ENCODE measurements around the gene ADD2. TPM values are rescaled to one million over a fixed set of nuclear protein-coding genes. Genes with fewer than 3 reads are reported as not detected.

The ADD2 gene
- total RNA-seq, 2 experiments from 2014 or later: 4.4 to 6.4 TPM

DNA sequence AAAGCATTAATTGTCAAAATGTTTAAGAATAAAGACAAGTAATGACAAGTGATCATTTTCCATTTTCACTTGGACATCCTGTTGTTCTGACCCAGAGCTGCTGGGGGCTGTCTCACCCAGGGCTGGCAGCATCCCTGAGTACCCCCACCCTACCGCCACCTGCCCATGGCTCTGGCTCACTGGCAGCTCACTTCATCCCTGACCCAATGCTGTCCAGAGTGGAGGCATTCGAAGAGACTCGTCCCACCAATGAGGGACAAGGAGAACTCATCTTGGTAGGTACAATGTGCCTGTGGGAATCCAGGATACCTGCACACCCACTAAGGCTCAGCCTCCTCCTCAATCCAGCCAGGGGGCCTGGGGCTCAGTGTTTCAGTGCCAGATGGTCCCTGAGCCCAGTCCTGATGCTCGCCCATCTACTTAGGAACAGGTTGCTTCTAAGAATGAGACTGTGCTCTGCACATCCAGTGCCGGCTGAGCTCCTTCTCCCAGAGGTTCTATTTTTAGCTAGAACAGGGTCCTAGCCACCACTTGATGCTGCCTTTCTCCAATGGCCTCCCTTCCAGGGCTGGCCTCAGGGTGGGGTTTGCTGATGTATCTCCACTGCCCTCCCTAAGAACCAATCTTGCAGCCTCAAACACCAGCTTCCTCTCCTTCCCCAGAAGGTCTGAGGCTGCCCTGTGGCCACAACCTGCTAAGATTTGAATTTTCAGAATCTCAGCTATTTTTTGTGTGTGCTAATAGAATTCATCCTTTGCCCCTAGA, 53.7 kb downstream of the ADD2 start:
- POLR2A ChIA-PET: no interaction called here
- Mint-ChIP-seq H3K4me1 (ENCODE audit: low read depth) (no peaks in the 10 kb centered on the region), H3K27ac (no peak overlapping the region), H3K9me3 (no peaks in the 10 kb centered on the region), H3K4me3 (no peak overlapping the region), H3K36me3 (ENCODE audit: low read depth) (peaks cover 11% of the 10 kb centered on the region), H3K27me3 (no peaks in the 10 kb centered on the region)
- TF ChIP-seq, protein P1, sequence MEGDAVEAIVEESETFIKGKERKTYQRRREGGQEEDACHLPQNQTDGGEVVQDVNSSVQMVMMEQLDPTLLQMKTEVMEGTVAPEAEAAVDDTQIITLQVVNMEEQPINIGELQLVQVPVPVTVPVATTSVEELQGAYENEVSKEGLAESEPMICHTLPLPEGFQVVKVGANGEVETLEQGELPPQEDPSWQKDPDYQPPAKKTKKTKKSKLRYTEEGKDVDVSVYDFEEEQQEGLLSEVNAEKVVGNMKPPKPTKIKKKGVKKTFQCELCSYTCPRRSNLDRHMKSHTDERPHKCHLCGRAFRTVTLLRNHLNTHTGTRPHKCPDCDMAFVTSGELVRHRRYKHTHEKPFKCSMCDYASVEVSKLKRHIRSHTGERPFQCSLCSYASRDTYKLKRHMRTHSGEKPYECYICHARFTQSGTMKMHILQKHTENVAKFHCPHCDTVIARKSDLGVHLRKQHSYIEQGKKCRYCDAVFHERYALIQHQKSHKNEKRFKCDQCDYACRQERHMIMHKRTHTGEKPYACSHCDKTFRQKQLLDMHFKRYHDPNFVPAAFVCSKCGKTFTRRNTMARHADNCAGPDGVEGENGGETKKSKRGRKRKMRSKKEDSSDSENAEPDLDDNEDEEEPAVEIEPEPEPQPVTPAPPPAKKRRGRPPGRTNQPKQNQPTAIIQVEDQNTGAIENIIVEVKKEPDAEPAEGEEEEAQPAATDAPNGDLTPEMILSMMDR (IDR thresholded peaks at IDR 0.05): no peak
- no peaks in the 10 kb centered on the region for H3K27me3 ChIP-seq (ENCODE audit: control insufficient read depth in 1 of 2, insufficient read depth in 2 of 2, low read length in 2 of 2)
- intact Hi-C loops (cut with DNase I, micrococcal nuclease): no loop called here
- no peak overlapping the region for H3K4me3 ChIP-seq (ENCODE audit: low read length)
- CTCF ChIA-PET: no interaction called here
- H3K27ac ChIP-seq (ENCODE audit: low read depth in 1 of 2, low read length in 2 of 2): no peak overlapping the region
- H3K36me3 ChIP-seq (ENCODE audit: insufficient read depth, low read length): no peaks in the 10 kb centered on the region
- no peaks in the 10 kb centered on the region for H3K9me3 ChIP-seq (ENCODE audit: control insufficient read depth in 1 of 2, insufficient read depth in 1 of 2, low read length in 2 of 2)
- H3K4me1 ChIP-seq (ENCODE audit: insufficient read depth, low read length): no peaks in the 10 kb centered on the region
- ATAC-seq (ENCODE audit: poor library complexity) (no peak), DNase-seq (no peak)

GRCh38 chr2:70712916-70713315, 55.1 kb downstream of the ADD2 start:
- Mint-ChIP-seq H3K4me3 (no peak overlapping the region), H3K9me3 (no peaks in the 10 kb centered on the region), H3K27ac (no peak overlapping the region), H3K4me1 (ENCODE audit: low read depth) (no peaks in the 10 kb centered on the region), H3K36me3 (ENCODE audit: low read depth) (peaks cover 14% of the 10 kb centered on the region), H3K27me3 (no peaks in the 10 kb centered on the region)
- Histone ChIP-seq H3K9me3 (ENCODE audit: control insufficient read depth in 1 of 2, insufficient read depth in 1 of 2, low read length in 2 of 2) (no peaks in the 10 kb centered on the region), H3K4me1 (ENCODE audit: insufficient read depth, low read length) (no peaks in the 10 kb centered on the region), H3K36me3 (ENCODE audit: insufficient read depth, low read length) (no peaks in the 10 kb centered on the region), H3K27me3 (ENCODE audit: control insufficient read depth in 1 of 2, insufficient read depth in 2 of 2, low read length in 2 of 2) (no peaks in the 10 kb centered on the region), H3K27ac (ENCODE audit: low read depth in 1 of 2, low read length in 2 of 2) (no peak overlapping the region), H3K4me3 (ENCODE audit: low read length) (no peak overlapping the region)
- CTCF ChIA-PET: no interaction called here
- ATAC-seq (ENCODE audit: poor library complexity): no peak
- POLR2A ChIA-PET: no interaction called here
- TF ChIP-seq, protein P1 (IDR thresholded peaks at IDR 0.05): no peak
- intact Hi-C loops (cut with DNase I, micrococcal nuclease): no loop called here
- no peak for DNase-seq

DNA sequence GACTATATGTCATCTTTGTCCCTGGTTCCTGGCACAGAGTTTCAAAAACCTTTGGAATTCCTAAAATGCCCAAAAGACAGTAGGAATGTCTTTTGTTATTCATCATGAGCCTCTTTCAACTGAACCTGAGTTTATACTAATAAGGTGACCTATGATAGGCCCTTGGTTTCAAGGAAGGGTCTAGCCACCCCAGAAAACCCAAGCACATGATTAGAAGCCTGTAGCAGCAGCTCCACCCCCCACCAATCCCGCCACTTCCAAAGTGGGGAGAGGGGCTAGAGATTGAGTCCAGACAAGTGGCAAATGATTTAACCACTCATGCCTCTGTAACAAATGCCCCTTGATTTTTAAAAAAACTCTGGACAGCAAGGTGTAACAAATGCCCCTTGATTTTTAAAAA, 56.8 kb downstream of the ADD2 start:
- H3K36me3 ChIP-seq (ENCODE audit: insufficient read depth, low read length): no peaks in the 10 kb centered on the region
- ATAC-seq (ENCODE audit: poor library complexity) (no peak), DNase-seq (no peak)
- no peaks in the 10 kb centered on the region for H3K27me3 ChIP-seq (ENCODE audit: control insufficient read depth in 1 of 2, insufficient read depth in 2 of 2, low read length in 2 of 2)
- H3K27ac Mint-ChIP-seq: no peak overlapping the region
- no peaks in the 10 kb centered on the region for H3K9me3 ChIP-seq (ENCODE audit: control insufficient read depth in 1 of 2, insufficient read depth in 1 of 2, low read length in 2 of 2)
- H3K4me3 ChIP-seq (ENCODE audit: low read length): no peak overlapping the region
- ChIA-PET CTCF (no interaction called here), POLR2A (no interaction called here)
- no peak overlapping the region for H3K4me3 Mint-ChIP-seq
- no peaks in the 10 kb centered on the region for H3K4me1 Mint-ChIP-seq (ENCODE audit: low read depth)
- no peak overlapping the region for H3K27ac ChIP-seq (ENCODE audit: low read depth in 1 of 2, low read length in 2 of 2)
- TF ChIP-seq, protein P1 (IDR thresholded peaks at IDR 0.05): no peak
- no peaks in the 10 kb centered on the region for H3K4me1 ChIP-seq (ENCODE audit: insufficient read depth, low read length)
- intact Hi-C loops (cut with DNase I, micrococcal nuclease): no loop called here
- H3K27me3 Mint-ChIP-seq: no peaks in the 10 kb centered on the region
- peaks cover 14% of the 10 kb centered on the region for H3K36me3 Mint-ChIP-seq (ENCODE audit: low read depth)
- H3K9me3 Mint-ChIP-seq: no peaks in the 10 kb centered on the region

Data from CD4-positive, alpha-beta T cell (primary cell).